ENCODE measurements around the gene ADCY4. TPM values are rescaled to one million over a fixed set of nuclear protein-coding genes. Genes with fewer than 3 reads are reported as not detected.

The ADCY4 gene
- total and polyA plus RNA-seq, 2 donors (not counting 1 experiment from before 2014, with no cell fraction given): 2.3 to 7.8 TPM

DNA sequence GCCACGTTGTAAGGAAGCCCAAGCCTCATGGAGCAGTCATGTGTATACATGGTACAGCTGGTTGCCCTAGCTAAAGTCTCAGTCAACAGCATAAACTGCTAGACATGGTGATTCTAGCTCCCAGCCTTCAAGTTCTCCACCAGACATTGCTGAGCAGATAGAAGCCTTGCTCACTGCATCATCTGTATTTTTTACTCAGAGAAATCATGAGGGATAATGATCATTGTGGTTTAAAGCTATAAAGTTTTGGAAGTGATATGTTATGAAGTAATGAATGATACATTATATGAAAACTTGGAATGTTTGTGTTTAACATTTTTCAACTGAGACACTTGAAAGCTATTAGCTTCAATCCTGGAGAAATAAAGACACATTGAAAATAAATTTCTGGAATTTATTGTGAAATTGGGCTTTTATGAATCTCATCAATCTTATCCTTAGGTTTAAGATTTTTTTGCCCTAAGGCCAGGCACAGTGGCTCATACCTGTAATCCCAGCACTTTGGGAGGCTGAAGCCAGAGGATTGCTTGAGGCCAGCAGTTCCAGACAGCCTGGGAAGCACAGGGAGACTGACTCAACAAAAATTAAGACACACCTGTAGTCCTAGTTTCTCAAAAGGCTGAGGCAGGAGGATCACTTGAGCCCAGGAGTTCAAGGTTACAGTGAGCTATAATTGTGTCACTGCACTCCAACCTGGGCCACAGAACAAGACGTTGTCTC lies 27.5 kb upstream of the ADCY4 start:
- H3K27me3 Mint-ChIP-seq: peaks cover 16% of the 10 kb centered on the region

More for the DNA sequence above, 27.5 kb upstream of the ADCY4 start:
- TF ChIP-seq EZH2 (IDR thresholded peaks at IDR 0.05; ENCODE audit: borderline replicate concordance, insufficient read depth, low read depth, low read length, poor library complexity, severe bottlenecking): no peak
- TF ChIP-seq, protein P1, sequence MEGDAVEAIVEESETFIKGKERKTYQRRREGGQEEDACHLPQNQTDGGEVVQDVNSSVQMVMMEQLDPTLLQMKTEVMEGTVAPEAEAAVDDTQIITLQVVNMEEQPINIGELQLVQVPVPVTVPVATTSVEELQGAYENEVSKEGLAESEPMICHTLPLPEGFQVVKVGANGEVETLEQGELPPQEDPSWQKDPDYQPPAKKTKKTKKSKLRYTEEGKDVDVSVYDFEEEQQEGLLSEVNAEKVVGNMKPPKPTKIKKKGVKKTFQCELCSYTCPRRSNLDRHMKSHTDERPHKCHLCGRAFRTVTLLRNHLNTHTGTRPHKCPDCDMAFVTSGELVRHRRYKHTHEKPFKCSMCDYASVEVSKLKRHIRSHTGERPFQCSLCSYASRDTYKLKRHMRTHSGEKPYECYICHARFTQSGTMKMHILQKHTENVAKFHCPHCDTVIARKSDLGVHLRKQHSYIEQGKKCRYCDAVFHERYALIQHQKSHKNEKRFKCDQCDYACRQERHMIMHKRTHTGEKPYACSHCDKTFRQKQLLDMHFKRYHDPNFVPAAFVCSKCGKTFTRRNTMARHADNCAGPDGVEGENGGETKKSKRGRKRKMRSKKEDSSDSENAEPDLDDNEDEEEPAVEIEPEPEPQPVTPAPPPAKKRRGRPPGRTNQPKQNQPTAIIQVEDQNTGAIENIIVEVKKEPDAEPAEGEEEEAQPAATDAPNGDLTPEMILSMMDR (IDR thresholded peaks at IDR 0.05): no peak
- H3K79me2 ChIP-seq (ENCODE audit: control insufficient read depth, insufficient read depth, low read length): no peaks in the 10 kb centered on the region
- H3K9me3 Mint-ChIP-seq (ENCODE audit: insufficient read depth): no peaks in the 10 kb centered on the region
- peaks cover 0 to 21% (median 4%) of the 10 kb centered on the region in 4 experiments for H3K27me3 ChIP-seq (replicated peaks in 1 of 4; ENCODE audit: control extremely low read depth in 1 of 4, control insufficient read depth in 3 of 4, insufficient read depth in 4 of 4, low read length in 3 of 4)
- no peak overlapping the region for H3K4me2 ChIP-seq (replicated peaks; ENCODE audit: low read depth, low read length, poor library complexity, severe bottlenecking)
- no peak overlapping the region for H3K27ac ChIP-seq (ENCODE audit: low read length in 2 of 2)
- intact Hi-C loops (cut with micrococcal nuclease): loop anchor here (10.0 kb wide), 2 partner anchors 312 to 342 kb away; no protein-coding TSS in a partner anchor
- POLR2A ChIA-PET: no interaction called here
- CTCF ChIA-PET: interaction anchor here (0.7 to 5.4 kb wide), 9 partner anchors 11 to 74 kb away, joined by 3 to 42 read pairs (median 5); partner anchors contain the start of genes CBLN3, KHNYN, LTB4R and LTB4R2
- no peak overlapping the region for H2AFZ ChIP-seq (ENCODE audit: insufficient read depth, low read depth, low read length, poor library complexity, severe bottlenecking)
- DNase-seq (no peak), ATAC-seq (ENCODE audit: low read depth) (no peak)
- H3K27ac Mint-ChIP-seq: no peak overlapping the region
- H3K36me3 ChIP-seq (replicated peaks in 1 of 2; ENCODE audit: control extremely low read depth in 1 of 2, control insufficient read depth in 1 of 2, extremely low read depth in 1 of 2, insufficient read depth in 2 of 2, low read length in 1 of 2): no peaks in the 10 kb centered on the region
- no peak overlapping the region for H3K9ac ChIP-seq (ENCODE audit: low read length)
- no peaks in the 10 kb centered on the region for H4K20me1 ChIP-seq (ENCODE audit: control insufficient read depth, insufficient read depth, low read length, poor library complexity, severe bottlenecking)
- WGBS (ENCODE audit: insufficient coverage): 44% methylated on average over 1 of the region's 2 CpGs
- H3K4me3 Mint-ChIP-seq: no peak overlapping the region
- peaks cover 21% of the 10 kb centered on the region for H3K4me1 Mint-ChIP-seq
- no peak overlapping the region for H3K4me3 ChIP-seq (ENCODE audit: control extremely low read depth in 1 of 5, extremely low read depth in 1 of 5, insufficient read depth in 1 of 5, low read depth in 2 of 5, low read length in 4 of 5)
- peaks cover 0 to 1% (median 0%) of the 10 kb centered on the region in 3 donors for H3K9me3 ChIP-seq (ENCODE audit: control extremely low read depth in 1 of 3, control insufficient read depth in 2 of 3, insufficient read depth in 1 of 3, low read length in 2 of 3)
- peaks cover 21 to 24% of the 10 kb centered on the region in 2 donors for H3K4me1 ChIP-seq (ENCODE audit: control insufficient read depth in 2 of 2, insufficient read depth in 2 of 2, low read length in 2 of 2)

Data from B cell (primary cell).